GM10266 (cell line): ENCODE measurements around the gene SLC6A11.

Source experiments
- DNase-seq: peaks from one replicate; pipeline ENCODE4 v3.0.0; 2012; ENCODE audit errors: extremely low spot score
- CTCF ChIP-seq: IDR thresholded peaks from 2 replicates; pipeline ENCODE4 v1.5.1; 2012; ENCODE audit warnings: mild to moderate bottlenecking, low read depth; ENCODE audit not compliant: control insufficient read depth, insufficient read depth; ENCODE audit errors: missing control alignments

SLC6A11 gene

GRCh38 chr3:10981031-10981430 lies 165.0 kb downstream of the SLC6A11 start:
- TF ChIP-seq CTCF: no peak
- no peak for DNase-seq

GRCh38 chr3:10981961-10982360 lies 165.9 kb downstream of the SLC6A11 start:
- no peak for TF ChIP-seq CTCF
- no peak for DNase-seq

GRCh38 chr3:10982782-10983181 lies 166.8 kb downstream of the SLC6A11 start:
- no peak for DNase-seq
- TF ChIP-seq CTCF: no peak

- peak; percentile 67 for TF ChIP-seq CTCF
- peak; percentile 64 for DNase-seq
These were observed 167.3 kb downstream of the SLC6A11 start for GRCh38 chr3:10983219-10983916.

- no peak for TF ChIP-seq CTCF
- no peak for DNase-seq
These were observed 168.4 kb downstream of the SLC6A11 start for GRCh38 chr3:10984371-10984896.

- no peak for DNase-seq
- TF ChIP-seq CTCF: no peak
These were observed 169.2 kb downstream of the SLC6A11 start for GRCh38 chr3:10985181-10985580.

GRCh38 chr3:10986592-10986991 lies 170.6 kb downstream of the SLC6A11 start:
- no peak for DNase-seq
- TF ChIP-seq CTCF: no peak
